Stimulated activated CD4-positive, alpha-beta T cell treated with anti-CD3 and anti-CD28 coated beads, Interleukin-1b, Interleukin-23, amount 100 ng/mL, for 48 hours (primary cell): ENCODE results near the gene LRRK2.
"Not testable (repeated sequence)": the region's sequence is repeated elsewhere in the genome, so short reads cannot be mapped to it uniquely, and the experiment has no call there.

Experiments used
- DNase-seq: peaks from one replicate; pipeline ENCODE4 v3.0.0-alpha.2; 2020

LRRK2 gene

GRCh38 chr12:40215982-40216381, 8.8 kb upstream of the LRRK2 start:
- no peak for DNase-seq

GRCh38 chr12:40216516-40217288, 8.1 kb upstream of the LRRK2 start:
- no peak for DNase-seq

DNA sequence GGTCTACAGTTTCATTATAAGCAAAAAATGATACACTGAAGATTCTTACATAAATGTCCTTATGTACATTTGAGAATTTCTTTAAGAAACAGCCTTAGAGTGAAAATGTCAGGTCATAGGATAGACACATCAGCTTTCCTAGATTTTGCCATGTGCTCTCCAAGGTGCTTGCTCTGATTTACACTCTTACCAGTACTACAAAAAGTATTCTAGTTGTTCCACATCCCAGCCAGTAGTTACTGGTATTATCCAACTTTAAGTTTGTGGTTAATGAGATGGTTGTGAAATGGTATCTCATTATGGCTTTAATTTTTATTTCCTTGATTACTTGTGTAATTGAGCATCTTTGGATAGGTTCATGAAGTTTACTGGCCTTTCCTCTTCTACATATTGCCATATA, 5.0 kb upstream of the LRRK2 start:
- DNase-seq = no peak

DNA sequence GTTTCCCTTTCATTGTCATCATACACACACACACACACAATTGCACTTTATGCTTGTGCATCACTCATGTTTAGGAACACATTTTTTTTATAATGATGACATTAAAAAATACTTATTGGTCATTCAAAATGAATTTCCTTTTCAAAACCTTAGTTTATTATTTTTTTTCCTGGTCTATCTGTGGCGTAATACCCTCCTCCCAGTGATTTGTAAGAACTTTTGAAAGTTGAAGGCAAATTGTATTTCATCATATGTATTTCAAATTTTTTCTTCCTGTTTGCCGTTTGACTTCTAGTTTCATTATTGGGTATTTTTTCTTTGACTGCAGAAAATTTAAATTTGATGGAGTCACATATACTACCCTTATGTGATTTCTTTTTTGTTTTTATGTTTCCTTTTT, 2.5 kb upstream of the LRRK2 start:
- no peak for DNase-seq

DNA sequence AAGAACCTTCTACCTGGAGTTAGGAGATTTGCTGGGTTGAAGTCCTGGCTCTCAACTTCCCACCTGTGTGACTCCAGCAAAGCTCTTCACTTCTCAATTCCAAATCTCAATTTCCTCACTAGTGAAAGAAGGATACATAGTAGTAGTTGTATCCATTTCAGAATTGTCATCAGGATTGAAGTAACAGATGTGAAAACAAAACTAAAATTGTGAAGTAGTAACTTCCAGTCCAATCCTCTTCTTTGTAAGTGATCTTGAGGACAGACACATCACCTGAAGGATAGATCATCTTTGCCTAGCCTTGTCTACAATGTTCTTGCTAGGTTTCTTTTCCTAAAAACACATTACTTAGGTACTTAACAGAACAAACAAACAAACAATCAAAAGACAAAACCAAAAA, 1.2 kb upstream of the LRRK2 start:
- no peak for DNase-seq

- DNase-seq = no peak
These were observed 663 bp downstream of the LRRK2 start for GRCh38 chr12:40225337-40225983.

DNA sequence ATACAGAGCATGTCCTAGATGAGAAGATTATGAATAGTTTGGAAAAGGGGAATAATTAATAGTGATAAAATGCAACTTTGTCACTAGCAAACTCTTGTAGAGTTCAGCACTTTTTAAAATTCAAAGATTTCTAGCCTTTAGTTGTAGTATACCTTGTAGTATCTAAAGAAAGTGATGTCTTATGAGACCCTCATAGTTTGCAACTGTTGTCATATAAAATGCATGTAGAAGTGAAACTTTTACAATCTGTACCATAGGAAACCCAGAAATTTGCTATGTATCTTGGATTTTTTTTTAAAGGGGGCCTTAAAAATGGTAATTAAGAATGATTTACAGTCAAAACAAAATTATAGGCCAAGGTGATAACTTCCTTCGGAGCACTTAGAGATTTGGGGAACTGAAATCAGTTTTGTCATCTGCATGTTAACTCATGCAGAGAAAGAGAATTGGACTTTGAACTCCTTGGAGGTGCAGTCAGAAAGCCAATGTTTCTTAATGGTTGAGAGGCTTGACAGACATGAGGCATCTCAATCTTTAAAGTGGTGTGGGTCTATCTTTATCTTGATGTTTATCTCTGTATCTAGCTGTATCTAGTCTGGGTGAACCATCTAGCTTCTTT, 1.3 kb downstream of the LRRK2 start:
- DNase-seq = no peak

DNA sequence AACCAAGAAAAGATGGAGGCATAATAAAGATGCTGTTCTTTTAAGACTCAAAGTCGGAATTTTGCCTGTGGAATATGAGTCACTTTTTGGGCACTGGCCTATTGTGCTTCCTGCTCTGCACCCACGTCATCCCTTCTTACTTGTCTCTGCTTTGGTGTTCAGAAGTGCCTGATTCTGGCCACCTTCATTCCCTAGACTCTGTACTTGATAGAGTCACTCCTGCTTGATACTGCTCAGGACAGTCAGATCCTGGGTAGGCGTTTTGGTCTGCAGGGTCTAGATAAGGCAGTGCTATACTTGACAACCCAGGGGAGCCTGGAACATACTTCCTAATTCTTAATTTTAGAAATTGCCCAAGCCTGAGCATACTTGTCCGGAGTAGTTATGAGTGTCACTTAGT, 1.9 kb downstream of the LRRK2 start:
- DNase-seq = no peak

GRCh38 chr12:40227447-40227846, 2.6 kb downstream of the LRRK2 start:
- no peak for DNase-seq

DNA sequence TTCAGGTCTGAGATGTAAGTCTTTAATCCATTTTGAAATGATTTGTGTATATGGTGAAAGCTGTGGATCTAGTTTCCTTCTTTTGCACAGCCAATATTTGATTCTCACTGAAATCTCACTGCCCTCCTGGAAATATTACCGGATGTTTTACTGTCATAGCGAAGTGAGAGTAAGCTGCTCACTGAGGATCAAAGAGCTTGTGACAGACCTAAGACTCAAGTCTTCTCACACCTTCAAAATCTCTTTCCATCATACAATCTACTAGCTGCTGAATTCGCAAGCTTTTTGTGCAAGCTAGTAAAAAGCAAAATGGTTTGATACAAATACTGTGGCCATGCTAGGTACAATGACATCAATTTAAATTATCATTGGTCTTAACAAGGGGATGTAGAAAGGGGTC, 3.9 kb downstream of the LRRK2 start:
- DNase-seq = no peak

DNA sequence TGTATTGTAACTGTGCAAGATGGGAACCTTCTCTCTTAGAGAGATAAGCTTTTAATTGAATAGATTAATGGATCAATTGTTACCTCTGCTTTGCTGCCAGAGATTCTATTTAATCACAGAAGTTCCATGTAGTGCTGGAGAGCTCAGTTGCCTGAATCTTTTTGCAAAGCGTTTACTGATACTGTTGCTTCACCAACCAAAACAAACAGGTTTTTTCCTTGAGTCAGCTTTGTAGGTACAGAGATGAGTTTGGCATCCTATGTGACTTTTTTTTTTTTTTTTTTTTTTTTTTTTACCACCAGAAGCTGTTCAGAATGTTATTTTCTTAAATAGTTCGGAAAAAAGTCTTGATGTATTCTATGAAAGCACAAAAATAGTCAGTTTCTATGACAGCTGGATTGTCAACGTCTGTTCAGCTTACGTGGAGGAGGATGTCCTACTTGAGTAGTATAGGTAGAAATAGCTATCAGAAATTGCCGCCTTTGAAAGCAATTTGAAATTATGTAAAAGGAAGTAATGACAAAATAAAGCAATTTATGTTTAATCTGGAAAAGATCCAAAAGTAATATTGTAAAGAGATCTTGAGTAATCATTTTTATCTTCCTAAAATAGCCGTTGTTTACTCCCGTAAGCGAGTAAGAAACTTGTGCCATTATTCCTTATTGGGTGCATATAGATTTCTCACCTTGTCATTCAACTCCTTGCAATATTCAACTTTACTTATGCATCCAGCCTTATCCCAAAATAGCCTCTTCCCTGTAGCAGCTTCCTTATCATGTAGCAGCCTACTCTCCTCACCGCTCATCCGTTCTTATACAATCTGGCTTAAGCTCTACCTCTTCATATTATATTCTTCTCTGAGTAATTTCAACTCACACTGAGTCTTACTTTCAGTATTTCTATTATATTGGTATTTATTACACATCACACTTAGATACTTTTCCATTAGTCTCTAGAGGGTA, 5.2 kb downstream of the LRRK2 start:
- DNase-seq = no peak

DNA sequence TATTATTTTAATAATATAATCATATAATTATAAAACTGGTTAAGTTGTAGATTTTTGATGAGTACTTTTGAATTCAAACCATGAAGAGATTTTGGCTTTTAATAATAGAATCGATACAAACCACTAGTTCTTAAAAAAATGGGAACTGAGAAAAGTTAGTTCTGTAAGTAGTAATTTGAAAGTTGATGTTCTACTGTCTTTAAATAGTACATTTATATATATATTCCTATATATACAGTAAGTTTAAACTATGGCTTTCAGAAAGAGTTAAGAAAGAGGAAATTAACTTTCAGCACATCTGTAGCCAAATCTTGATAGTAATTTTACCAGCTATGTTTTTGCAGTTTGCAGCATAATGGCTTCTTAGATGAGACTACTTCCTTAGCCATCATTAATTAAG, 7.8 kb downstream of the LRRK2 start:
- no peak for DNase-seq

- DNase-seq = no peak
These were observed 9.1 kb downstream of the LRRK2 start for GRCh38 chr12:40233741-40234367.

DNA sequence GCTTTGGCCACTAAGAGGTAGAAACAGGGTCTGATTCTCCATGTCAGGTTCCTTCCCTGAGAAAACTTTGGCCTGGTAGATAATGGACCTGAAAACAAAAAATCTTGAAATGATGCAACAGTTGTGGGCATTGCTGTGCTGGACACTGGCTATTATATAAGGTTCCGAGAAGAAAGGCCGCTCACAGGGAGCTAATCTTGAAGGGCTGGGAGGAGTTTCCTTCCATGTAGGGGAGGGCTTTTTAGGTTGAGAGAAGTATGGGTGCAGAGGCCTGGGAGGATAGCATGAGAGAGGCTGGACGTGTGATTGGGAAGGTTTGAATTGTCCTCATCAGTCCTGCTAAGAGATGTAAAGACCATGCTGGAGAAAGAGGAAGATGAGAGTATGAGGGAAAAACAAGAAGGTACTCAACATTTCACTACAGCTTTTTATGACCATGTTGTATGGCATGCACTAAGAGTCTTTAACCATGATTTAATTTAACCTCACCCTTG, 11.6 kb downstream of the LRRK2 start:
- DNase-seq = no peak

GRCh38 chr12:40238266-40238902, 13.6 kb downstream of the LRRK2 start:
- no peak for DNase-seq

GRCh38 chr12:40238979-40239378, 14.2 kb downstream of the LRRK2 start:
- DNase-seq = no peak

- no peak for DNase-seq
These were observed 16.0 kb downstream of the LRRK2 start for GRCh38 chr12:40240779-40241178.

- no peak for DNase-seq
These were observed 16.9 kb downstream of the LRRK2 start for GRCh38 chr12:40241741-40242140.

GRCh38 chr12:40244526-40245156, 19.8 kb downstream of the LRRK2 start:
- DNase-seq = not testable (repeated sequence)

DNA sequence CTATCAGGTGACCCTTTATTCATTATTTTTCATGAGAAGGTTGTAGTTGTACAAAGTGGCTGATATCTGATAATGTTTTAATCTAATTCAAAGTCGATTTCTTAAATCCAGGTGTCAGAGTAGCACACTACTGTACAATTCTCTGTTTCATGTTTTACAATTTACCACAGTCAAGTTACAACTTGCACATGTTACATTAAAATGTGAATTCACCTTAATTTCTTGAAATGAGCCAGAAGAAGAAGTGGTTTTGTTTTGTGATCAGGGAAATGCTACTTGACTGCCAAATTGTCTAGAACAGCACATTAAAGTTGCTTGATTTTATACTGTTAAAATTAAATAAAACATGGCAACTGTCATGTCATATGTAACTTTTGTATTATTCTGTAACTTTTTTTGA, 23.2 kb downstream of the LRRK2 start:
- DNase-seq = no peak

DNA sequence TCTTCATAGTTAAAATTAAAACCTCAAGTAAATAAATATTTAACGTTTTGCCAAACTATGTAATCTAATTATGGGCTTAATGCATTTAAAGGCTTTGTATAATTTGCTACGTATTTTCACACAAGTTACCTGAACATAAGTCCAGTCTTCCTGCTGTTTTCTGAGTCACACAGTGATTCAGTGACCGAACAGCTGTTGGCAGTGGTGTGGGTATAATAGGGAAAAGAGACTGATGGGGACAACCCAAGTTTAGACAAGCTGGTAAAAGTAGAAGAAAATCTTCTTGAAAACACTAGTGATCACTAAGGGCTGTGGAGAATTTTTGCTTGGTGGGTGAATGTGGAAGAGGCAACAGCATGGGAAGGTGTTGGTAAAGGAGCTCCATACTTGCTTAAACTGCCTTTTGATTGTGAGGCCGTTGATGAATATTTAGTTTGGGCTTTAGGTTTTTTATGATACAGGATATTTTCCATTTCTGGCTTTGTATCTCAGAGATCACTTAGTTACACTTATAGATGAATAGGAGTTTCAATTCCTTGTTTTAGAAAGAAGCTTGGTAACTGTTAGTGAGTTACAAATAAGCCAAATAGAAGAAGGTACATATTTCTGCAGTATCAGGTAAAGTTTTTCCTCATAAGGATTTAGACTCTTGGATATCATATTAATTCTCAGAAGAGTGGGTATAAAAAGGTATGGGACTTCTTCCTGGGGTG, 23.9 kb downstream of the LRRK2 start:
- no peak for DNase-seq
